Tibial nerve (tissue), 3 donors: ENCODE results near the gene FBXW8.

Source experiments
- POLR2A ChIP-seq, 2 donors: fragments of 450-650 bp; IDR thresholded peaks; one replicate each; pipeline ENCODE4 v1.6.1; 2017; ENCODE audit warnings: antibody characterized with exemption in 2 of 2, mild to moderate bottlenecking in 2 of 2, moderate library complexity in 2 of 2
- TF ChIP-seq, protein P1 (sequence below), 5 experiments: fragments of 200-600 bp in 3 of 5; fragments of 450-650 bp in 2 of 5; sonication (generic) in 3 of 5; IDR thresholded peaks; one replicate each; pipeline ENCODE4 v1.5.1; 2016 to 2019; ENCODE audit warnings: antibody characterized with exemption in 5 of 5, mild to moderate bottlenecking in 3 of 5, moderate library complexity in 2 of 5

GRCh38 chr12:116919706-116920485 is 9.1 kb downstream of the FBXW8 start:
- TF ChIP-seq, protein P1, sequence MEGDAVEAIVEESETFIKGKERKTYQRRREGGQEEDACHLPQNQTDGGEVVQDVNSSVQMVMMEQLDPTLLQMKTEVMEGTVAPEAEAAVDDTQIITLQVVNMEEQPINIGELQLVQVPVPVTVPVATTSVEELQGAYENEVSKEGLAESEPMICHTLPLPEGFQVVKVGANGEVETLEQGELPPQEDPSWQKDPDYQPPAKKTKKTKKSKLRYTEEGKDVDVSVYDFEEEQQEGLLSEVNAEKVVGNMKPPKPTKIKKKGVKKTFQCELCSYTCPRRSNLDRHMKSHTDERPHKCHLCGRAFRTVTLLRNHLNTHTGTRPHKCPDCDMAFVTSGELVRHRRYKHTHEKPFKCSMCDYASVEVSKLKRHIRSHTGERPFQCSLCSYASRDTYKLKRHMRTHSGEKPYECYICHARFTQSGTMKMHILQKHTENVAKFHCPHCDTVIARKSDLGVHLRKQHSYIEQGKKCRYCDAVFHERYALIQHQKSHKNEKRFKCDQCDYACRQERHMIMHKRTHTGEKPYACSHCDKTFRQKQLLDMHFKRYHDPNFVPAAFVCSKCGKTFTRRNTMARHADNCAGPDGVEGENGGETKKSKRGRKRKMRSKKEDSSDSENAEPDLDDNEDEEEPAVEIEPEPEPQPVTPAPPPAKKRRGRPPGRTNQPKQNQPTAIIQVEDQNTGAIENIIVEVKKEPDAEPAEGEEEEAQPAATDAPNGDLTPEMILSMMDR (IDR thresholded peaks at IDR 0.05) = no peak
- no peak for TF ChIP-seq POLR2A (IDR thresholded peaks at IDR 0.05)
